Memory B cell (primary cell): ENCODE results near the gene APBB2.
"Not testable (repeated sequence)": the region's sequence is repeated elsewhere in the genome, so short reads cannot be mapped to it uniquely, and the experiment has no call there.

Source experiments
- ATAC-seq: fragments of 150-1000 bp; cut with Tn5 transposase; 2 replicates; pipeline ENCODE4 v1.10.0; 2021; ENCODE audit warnings: low read depth, mild to moderate bottlenecking, moderate library complexity
- DNase-seq, 2 donors: peaks; one replicate each; pipeline ENCODE4 v3.0.0; 2022; ENCODE audit warnings: low spot score in 2 of 2
- H3K27ac Mint-ChIP-seq: one replicate; pipeline ENCODE4 v1.8.0; 2022; ENCODE audit warnings: mild to moderate bottlenecking, moderate library complexity, mixed read lengths
- H3K27me3 Mint-ChIP-seq: one replicate; pipeline ENCODE4 v1.8.0; 2022; ENCODE audit warnings: mixed read lengths
- H3K36me3 Mint-ChIP-seq: one replicate; pipeline ENCODE4 v1.8.0; 2022; ENCODE audit warnings: mild to moderate bottlenecking, mixed read lengths
- H3K4me1 Mint-ChIP-seq: one replicate; pipeline ENCODE4 v1.8.0; 2022; ENCODE audit warnings: mixed read lengths
- H3K4me3 Mint-ChIP-seq: one replicate; pipeline ENCODE4 v1.8.0; 2022; ENCODE audit warnings: mild to moderate bottlenecking, moderate library complexity, mixed read lengths
- H3K9me3 Mint-ChIP-seq: one replicate; pipeline ENCODE4 v1.8.0; 2022; ENCODE audit warnings: mixed read lengths

The APBB2 gene

DNA sequence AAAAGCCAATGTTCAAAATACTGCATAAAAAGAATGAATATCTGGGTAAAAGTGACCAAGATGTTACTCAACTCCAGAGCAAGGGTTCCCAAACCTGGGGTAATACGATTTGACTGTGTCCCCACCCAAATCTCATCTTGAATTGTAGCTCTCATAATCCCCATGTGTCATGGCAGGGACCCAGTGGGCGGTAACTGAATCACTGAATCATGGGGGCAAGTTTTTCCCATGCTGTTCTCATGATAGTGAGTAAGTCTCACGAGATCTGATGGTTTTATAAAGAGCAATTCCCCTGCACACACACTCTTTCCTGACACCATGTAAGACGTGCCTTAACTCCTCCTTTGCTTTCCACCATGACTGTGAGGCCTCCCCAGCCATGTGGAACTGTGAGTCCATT lies 64.8 kb downstream of the APBB2 start:
- H3K36me3 Mint-ChIP-seq, ATAC-seq, H3K4me3 Mint-ChIP-seq, H3K27ac Mint-ChIP-seq, H3K27me3 Mint-ChIP-seq, DNase-seq, H3K9me3 Mint-ChIP-seq, H3K4me1 Mint-ChIP-seq: not testable (repeated sequence)

DNA sequence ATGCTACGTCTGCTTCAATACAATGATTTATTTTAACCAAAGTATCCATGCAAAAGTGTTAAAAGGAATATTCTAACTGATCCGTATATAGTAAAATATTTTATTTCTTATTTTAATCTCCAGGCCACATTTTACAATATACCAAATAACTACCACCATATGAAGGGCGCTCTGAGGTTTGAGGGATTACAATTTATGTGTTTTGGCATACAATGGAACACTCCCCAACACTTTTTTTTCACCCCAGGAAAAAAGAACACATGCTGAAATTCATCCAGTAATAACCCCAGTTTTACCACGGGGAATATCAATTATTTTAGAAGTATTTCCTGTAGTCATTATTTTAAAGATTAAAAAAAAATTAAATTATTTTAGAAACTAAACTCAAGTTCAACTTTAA lies 65.4 kb downstream of the APBB2 start:
- no peak for DNase-seq
- Mint-ChIP-seq H3K27me3 (peaks cover 1% of the 10 kb centered on the region), H3K27ac (no peak overlapping the region), H3K4me1 (no peaks in the 10 kb centered on the region), H3K9me3 (no peaks in the 10 kb centered on the region), H3K4me3 (no peak overlapping the region), H3K36me3 (no peaks in the 10 kb centered on the region)
- no peak for ATAC-seq

DNA sequence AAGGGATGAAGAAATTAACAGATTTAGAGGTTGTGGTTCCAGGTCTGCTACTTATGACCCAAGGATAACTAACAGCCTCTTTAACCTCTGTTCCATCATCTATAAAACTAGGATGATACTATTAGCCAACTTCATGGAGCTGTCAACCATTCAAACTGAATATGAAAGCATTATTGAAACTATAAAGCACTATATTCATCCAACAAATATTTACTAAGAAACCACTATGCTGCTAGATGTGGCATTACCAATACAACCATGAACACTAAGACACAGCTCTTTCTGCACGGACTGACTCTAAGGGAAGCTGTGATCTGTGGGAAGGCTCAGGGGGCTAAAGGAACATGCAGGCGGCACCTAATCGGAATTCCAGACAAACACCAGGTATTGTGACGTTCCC lies 66.0 kb downstream of the APBB2 start:
- Mint-ChIP-seq H3K36me3 (no peaks in the 10 kb centered on the region), H3K27me3 (peaks cover under 1% of the 10 kb centered on the region), H3K4me1 (no peaks in the 10 kb centered on the region), H3K9me3 (no peaks in the 10 kb centered on the region), H3K27ac (no peak overlapping the region), H3K4me3 (no peak overlapping the region)
- DNase-seq (no peak), ATAC-seq (no peak)

DNA sequence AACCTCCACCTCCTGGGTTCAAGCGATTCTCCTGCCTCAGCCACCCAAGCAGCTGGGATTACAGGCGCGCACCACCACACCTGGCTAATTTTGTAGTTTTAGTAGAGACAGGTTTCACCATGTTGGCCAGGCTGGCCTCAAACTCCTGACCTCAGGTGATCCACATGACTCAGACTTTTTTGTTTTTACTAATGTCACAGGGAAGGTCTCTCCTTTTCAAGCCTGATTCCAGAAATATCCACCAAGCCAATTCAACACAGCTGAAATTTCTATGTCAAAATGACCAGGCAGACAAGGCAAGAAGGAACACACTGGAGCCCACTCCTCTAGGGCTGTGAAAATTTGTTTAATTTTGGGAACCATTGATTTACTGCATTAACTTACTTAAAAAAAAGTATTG lies 66.8 kb downstream of the APBB2 start:
- not testable (repeated sequence) for H3K4me3 Mint-ChIP-seq, ATAC-seq, H3K27ac Mint-ChIP-seq, H3K4me1 Mint-ChIP-seq, H3K9me3 Mint-ChIP-seq, H3K27me3 Mint-ChIP-seq, H3K36me3 Mint-ChIP-seq, DNase-seq

DNA sequence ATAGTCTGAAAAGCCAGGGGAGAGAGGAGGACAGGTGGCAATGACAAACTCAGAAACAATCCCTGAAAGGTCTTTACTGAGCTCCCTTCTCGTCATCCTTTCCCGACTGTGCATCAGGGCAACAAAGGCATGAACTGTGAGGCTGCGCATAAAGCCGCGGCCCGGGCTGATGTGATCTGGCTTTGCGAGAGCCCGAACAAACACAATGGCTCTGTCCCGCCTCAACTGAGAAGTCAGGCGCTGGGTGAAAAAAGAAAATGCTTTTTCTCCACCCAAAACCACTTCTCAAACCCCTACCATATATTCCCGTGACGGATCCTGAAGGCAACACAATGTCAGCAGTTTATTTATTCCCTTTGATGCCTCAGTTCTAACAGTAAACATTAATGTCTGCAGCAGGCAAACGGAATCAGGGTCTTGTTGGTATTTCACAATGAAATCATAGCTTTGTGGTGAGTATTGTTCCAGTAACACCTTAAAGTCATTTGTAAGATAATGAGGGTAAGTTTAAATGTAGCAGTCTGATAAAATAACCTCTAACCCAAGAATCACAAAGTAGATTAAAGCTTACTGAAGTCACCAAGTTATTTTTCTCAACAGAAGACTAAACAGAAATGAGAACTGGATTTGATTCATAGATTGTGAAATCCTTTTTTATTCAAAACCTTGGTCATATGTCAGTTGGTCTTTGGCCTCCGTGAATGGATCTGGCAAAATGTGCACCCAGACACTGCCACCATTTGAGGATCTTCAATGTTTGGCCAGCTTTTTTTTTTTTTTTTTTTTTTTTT lies 67.4 kb downstream of the APBB2 start:
- H3K27me3 Mint-ChIP-seq = peaks cover 2% of the 10 kb centered on the region
- H3K4me3 Mint-ChIP-seq = no peak overlapping the region
- no peaks in the 10 kb centered on the region for H3K9me3 Mint-ChIP-seq
- no peak for ATAC-seq
- no peaks in the 10 kb centered on the region for H3K36me3 Mint-ChIP-seq
- DNase-seq = no peak
- H3K27ac Mint-ChIP-seq = no peak overlapping the region
- no peaks in the 10 kb centered on the region for H3K4me1 Mint-ChIP-seq

DNA sequence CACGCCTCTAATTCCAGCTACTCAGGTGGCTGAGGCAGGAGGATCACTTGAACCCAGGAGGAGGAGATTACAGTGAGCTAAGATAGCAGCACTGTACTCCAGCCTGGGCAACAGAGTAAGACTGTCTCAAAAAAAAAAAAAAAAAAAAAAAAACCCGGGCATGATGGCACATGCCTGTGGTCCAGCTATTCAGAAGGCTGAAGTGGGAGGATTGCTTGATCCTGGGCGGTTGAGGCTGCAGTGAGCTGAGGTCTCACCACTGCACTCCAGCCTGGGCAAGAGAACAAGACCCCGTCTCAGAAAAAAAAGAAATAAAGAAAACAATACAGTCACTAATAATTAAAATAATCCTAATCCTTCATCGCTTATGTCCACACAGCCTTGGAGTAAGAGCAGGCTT lies 68.1 kb downstream of the APBB2 start:
- no peak overlapping the region for H3K4me3 Mint-ChIP-seq
- no peak for DNase-seq
- no peak for ATAC-seq
- no peak overlapping the region for H3K27ac Mint-ChIP-seq
- H3K4me1 Mint-ChIP-seq = no peaks in the 10 kb centered on the region
- no peaks in the 10 kb centered on the region for H3K36me3 Mint-ChIP-seq
- H3K27me3 Mint-ChIP-seq = peaks cover 2% of the 10 kb centered on the region
- H3K9me3 Mint-ChIP-seq = peaks cover 2% of the 10 kb centered on the region

DNA sequence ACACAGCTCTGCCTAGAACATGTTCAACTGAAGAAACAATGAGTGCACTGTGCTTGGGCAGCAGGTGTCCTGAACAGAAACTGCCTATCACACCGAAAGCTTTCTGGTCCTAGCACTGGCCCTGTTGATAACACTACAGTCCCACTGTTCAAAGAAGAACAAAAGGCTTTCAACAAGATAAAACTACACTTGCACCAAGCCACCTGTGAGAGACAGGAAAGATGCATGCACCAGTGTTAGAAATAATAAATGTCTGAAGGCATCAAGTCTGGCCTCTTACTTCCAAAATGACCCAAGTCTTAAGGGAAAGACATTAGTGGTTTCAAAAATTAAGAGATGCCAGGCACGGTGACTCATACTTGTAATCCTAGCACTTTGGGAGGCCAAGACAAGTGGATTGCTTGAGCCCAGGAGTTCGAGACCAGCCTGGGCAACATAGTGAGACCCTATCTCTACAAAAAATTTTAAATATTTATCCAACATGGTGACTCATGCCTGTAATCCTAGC lies 68.7 kb downstream of the APBB2 start:
- Mint-ChIP-seq H3K9me3 (peaks cover 2% of the 10 kb centered on the region), H3K4me3 (no peak overlapping the region), H3K27me3 (peaks cover 2% of the 10 kb centered on the region), H3K36me3 (no peaks in the 10 kb centered on the region), H3K27ac (no peak overlapping the region), H3K4me1 (no peaks in the 10 kb centered on the region)
- DNase-seq (no peak), ATAC-seq (no peak)

DNA sequence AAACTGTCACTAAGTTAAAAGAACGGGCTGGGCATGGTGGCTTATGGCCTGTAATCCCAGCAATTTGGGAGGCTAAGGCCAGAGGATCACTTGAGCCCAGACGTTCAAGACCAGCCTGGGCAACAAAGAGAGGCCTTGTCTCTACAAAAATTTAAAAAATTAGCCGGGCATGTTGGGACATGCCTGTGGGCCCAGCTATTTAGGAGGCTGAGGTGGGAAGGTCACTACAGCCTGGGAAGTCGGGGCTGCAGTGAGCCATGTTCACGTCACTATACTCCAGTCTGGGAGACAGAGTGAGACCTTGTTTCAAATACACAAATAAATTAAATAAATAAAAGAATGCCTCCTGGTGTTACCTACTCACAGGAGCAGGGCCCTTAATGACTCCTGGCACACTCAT lies 69.5 kb downstream of the APBB2 start:
- Mint-ChIP-seq H3K36me3 (no peaks in the 10 kb centered on the region), H3K4me3 (no peak overlapping the region), H3K27me3 (peaks cover 2% of the 10 kb centered on the region), H3K9me3 (peaks cover 2% of the 10 kb centered on the region), H3K27ac (no peak overlapping the region), H3K4me1 (no peaks in the 10 kb centered on the region)
- no peak for ATAC-seq
- DNase-seq = no peak

DNA sequence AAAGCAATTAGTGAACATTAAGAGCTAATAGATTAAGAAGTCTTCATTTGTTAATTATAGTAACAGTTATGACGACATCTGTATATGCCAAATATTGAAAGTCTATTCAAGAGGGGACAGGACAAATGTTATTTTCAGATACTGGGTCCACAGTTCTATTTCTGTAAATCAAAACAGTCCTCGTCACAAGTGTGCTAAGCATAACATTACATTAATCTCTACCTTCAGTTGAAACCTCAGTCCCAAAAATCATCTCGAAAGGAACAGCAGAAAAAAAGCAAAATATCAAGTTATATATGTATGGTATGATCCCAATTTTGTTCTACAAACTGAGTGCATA lies 70.3 kb downstream of the APBB2 start:
- ATAC-seq (no peak), DNase-seq (no peak)
- Mint-ChIP-seq H3K36me3 (no peaks in the 10 kb centered on the region), H3K4me3 (no peak overlapping the region), H3K4me1 (no peaks in the 10 kb centered on the region), H3K27ac (no peak overlapping the region), H3K27me3 (peaks cover 2% of the 10 kb centered on the region), H3K9me3 (peaks cover 2% of the 10 kb centered on the region)

DNA sequence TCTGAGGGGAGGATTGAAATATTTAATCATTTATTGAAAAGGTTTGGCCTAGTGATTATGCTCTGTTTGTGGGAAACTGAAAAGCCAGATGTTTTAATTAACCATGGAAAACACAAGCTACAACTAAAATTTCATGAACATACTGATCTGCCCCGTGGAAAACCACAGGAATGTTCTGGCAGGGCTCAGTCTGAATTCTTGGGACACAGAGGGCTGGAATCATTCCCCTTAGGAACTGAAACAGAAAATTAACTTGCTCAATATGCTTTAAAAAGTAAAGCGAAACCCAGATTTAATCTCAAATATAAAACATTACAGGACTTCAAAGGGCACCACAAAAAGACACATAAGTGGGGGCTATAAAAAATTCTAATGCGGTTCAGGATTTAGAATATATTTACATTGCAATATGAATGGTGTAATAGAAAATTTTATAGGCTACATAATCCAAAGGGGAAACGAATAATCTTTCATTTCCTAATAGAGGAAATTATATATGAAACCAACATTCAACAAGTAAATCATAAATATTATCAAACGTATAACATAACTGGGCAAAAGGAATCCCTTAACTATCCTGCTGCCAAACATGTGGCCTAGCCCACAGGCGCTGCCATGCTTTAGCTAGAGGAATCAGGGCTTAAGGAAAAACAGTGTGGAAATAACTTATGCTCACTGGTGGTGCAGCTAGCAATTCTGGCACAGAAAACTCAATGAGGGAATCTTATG lies 70.9 kb downstream of the APBB2 start:
- H3K4me1 Mint-ChIP-seq = no peaks in the 10 kb centered on the region
- no peak overlapping the region for H3K4me3 Mint-ChIP-seq
- H3K27me3 Mint-ChIP-seq = peaks cover 2% of the 10 kb centered on the region
- H3K27ac Mint-ChIP-seq = no peak overlapping the region
- no peaks in the 10 kb centered on the region for H3K36me3 Mint-ChIP-seq
- DNase-seq (no peak), ATAC-seq (no peak)
- peaks cover 2% of the 10 kb centered on the region for H3K9me3 Mint-ChIP-seq

DNA sequence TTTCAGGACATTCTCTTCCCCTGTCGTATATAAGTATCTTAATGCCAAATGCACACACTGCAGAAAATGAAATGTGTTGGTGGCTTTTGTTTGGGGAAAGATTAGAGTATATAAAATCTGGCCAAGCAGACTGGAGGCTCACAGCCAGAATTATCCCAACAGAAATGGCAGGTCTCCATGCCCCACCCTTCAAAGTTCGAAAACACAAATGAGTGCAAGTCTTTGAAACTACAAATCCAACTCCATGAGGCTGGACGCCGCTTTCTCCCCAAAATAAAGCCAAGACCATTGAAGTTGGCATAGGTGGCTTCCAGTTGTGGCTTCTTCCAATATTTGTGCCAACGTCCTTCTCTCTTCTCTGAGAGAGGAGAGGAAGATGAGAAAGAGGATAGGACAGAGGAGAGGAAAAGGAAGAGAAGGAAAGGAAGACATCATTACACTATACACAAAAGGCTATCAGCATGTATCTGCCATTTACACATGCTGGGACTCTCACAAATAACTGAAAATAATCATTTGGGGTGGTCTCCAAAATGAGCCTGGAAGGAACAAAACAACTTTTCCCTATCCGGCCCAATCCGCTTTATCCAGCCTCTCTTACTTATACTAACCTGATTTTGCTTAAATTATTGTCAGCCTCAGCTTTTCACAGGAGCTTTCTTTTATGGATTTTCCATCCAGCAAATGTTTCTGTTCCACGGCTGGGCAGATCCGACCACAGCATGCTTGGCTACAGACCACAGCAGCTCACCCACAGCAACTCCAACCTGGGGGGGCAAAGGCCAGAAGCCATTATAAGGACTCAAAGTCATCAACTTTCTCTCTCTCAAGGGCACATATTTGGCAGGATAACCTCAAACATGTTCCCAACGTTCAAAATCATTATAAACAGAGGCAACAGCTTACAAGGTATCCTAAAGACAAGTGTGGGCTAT lies 71.7 kb downstream of the APBB2 start:
- Mint-ChIP-seq H3K36me3 (no peaks in the 10 kb centered on the region), H3K4me1 (no peaks in the 10 kb centered on the region), H3K9me3 (peaks cover 2% of the 10 kb centered on the region), H3K27me3 (peaks cover 2% of the 10 kb centered on the region), H3K27ac (no peak overlapping the region), H3K4me3 (no peak overlapping the region)
- no peak for ATAC-seq
- DNase-seq = no peak

DNA sequence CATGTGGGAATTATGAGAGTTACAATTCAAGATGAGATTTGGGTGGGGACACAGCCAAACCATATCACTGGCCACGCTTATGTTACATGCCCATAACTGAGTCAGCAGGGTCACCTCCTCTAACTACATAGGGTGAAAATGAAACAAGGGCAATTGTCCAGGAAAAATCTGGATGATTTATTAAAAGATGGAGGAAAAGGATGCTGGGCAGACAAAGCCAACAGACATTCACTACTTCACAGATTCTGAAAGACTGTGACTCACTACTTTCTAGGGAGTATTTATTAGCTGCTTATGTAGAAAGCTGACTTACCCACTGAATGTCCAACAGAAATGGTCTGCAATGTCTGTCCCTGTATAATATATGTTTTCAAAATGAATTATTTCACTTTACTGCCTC lies 72.4 kb downstream of the APBB2 start:
- Mint-ChIP-seq H3K27me3 (peaks cover 2% of the 10 kb centered on the region), H3K27ac (no peak overlapping the region), H3K4me3 (no peak overlapping the region), H3K9me3 (peaks cover 2% of the 10 kb centered on the region), H3K36me3 (no peaks in the 10 kb centered on the region), H3K4me1 (no peaks in the 10 kb centered on the region)
- ATAC-seq (no peak), DNase-seq (no peak)

DNA sequence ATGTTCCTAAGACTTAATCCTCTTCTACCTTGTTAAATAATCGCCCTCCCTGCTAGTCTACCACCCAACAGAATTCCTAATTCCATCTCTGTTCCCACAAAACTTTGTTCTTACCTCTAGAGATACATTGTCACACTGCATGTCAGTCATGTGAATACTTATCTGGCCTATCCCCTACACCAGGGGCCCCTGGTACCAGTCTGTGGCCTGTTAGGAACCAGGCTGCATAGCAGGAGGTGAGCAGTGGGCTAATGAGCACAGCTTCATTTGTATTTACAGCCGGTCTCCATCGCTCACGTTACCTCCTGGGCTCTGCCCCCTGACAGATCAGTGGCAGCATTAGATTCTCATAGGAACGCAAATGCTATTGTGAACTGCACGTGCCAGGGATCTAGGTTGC lies 73.9 kb downstream of the APBB2 start:
- peaks cover 2% of the 10 kb centered on the region for H3K9me3 Mint-ChIP-seq

DNA sequence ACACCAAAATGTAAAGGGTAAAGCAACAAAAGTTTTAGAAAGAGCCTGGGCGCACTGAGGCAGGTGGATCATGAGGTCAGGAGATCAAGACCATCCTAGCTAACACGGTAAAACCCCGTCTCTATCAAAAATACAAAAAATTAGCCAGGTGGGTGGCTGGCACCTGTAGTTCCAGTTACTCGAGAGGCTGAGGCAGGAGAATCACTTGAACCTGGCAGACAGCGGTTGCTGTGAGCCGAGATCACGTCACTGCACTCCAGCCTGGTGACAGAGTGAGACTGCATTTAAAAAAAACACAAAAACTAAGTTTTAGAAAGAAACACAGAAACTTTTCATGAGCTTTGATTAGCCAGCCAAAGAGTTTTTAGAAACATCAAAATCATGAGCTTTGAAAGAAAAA lies 76.5 kb downstream of the APBB2 start:
- Mint-ChIP-seq H3K4me3 (no peak overlapping the region), H3K27ac (no peak overlapping the region), H3K9me3 (peaks cover 2% of the 10 kb centered on the region), H3K4me1 (no peaks in the 10 kb centered on the region), H3K36me3 (no peaks in the 10 kb centered on the region), H3K27me3 (peaks cover 4% of the 10 kb centered on the region)
- ATAC-seq (no peak), DNase-seq (no peak)

More for the DNA sequence above, 73.9 kb downstream of the APBB2 start:
- Mint-ChIP-seq H3K4me1 (no peaks in the 10 kb centered on the region), H3K36me3 (no peaks in the 10 kb centered on the region), H3K27ac (no peak overlapping the region), H3K27me3 (peaks cover 4% of the 10 kb centered on the region), H3K4me3 (no peak overlapping the region)
- DNase-seq (no peak), ATAC-seq (no peak)
